NCI-H1694 (cell line): ENCODE data around the gene PCARE.

Experiments used
- DNase-seq: peaks from one replicate; lab custom pipeline; 2025; lab: John Stamatoyannopoulos, UW

The PCARE gene

DNA sequence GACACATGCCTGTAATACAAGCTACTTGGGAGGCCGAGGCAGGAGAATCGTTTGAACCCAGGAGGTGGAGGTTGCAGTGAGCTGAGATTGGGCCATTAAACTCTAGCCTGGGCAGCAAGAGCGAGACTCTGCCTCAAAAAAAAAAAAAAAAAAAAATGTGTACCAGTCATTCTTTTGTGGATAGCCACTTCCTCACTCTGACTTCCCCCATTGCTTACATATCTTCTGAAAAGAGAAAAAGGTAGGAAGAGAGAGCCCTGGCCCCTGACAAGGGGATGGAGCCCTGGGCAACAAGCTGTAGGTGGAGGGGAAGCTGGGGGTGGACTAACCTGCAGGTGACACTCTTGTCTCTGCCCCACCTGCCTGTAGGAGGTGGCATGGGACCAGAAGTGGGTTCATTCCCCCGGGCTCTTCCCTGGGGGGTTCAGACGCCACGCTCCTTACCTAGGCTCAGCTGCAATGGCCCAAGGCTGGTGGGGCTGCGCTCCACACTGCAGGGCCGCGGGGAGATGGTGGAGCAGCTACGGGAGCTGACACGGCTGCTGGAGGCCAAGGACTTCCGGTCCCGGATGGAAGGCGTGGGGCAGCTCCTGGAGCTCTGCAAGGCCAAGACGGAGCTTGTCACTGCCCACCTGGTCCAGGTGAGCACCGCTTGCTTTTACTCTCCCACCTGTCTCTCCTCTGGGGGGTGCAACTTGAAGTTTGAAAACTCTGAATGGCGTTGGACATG, 39.1 kb downstream of the PCARE start:
- DNase-seq: no peak

DNA sequence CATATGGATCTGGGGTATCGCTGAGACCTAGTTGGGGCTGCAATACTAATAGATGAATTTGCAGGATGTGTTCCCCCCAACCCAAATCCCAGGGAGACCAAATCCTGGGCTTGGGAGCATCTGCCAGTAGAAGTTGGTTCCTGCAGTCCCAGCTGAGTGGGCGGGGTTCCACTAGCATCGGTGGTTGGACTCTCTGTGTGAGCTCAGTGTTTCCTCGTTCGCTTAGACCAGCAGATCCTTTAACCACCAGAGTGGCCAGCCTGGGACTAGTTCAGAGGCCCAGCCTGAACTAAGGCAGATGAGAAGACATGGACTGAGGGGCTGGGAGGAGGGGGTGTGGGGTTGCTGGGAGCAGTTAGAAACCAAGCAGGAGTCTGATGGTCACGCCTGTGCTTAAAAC, 40.7 kb downstream of the PCARE start:
- DNase-seq: no peak

DNA sequence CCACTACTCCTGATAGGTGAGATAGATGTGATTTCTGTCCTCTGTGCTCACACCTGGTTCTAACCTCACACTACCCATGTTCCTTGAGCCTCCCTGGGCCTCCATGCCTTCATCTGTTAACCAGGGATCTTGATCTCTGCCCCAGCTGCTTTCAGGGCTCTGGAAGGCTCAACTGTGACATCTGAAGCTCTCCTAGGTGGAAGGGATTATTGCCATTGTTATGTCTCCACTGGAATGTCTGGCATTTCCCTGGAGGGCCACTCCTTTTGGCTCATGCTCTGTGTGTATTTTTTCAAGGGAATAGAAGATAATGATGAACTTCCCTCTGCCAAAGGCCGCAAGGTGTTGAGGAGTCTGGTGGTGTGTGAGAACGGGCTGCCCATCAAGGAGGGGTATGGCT, 41.2 kb downstream of the PCARE start:
- DNase-seq: no peak

DNA sequence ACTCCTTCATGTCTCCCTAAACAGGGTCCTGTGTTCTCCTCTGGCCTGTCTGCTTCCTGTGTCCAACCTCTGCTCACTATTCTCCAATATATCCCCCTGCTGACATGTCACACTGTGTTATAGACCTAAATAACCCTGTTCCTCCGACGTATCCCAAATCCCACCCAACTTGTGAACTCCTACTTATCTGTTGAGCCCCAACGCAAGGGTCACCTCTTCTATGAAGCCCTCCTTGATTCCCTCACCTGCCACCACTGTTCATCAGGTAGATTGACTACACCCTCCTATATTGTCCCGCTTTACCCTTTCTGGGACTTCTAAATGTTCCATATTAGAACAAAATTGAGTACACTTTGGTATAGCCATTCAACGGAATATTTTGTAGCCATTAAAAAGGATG, 42.1 kb downstream of the PCARE start:
- DNase-seq: no peak

DNA sequence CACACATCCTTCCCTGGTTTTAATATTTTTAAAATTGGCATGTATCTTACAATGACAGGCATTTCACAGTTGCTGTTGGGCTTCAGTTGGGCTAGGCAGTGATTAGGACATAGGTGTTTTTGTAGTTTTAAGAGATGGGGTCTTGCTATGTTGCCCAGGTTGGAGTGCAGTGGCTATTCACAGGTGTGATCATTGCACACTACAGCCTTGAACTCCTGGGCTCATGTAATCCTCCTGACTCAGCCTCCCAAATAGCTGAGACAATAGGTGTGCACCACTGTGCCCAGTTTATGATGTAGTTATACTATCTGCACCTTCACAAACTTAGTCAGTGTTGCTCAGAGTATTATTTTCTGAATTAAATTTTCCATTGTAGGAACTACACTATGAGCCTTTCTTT, 43.3 kb downstream of the PCARE start:
- no peak for DNase-seq

DNA sequence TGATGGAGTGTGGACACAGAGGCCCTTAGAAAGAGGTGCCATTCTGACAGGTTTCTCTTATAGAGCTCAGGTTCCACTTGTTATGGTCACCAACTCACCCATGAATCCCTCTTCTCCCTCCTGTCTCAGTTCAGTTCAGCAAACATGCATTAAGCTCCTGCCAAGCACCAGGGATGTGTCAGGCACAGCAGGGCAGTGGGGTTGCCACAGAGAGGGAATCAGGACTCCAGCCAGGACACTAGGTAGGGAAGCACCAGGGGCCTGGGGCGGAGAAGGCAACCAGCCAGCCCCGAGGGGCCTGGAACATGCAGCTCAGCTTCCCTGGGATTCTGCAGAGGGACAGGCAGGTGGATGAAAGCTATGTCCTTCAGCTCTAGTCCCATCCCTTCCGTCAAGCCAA, 48.6 kb downstream of the PCARE start:
- DNase-seq: no peak

DNA sequence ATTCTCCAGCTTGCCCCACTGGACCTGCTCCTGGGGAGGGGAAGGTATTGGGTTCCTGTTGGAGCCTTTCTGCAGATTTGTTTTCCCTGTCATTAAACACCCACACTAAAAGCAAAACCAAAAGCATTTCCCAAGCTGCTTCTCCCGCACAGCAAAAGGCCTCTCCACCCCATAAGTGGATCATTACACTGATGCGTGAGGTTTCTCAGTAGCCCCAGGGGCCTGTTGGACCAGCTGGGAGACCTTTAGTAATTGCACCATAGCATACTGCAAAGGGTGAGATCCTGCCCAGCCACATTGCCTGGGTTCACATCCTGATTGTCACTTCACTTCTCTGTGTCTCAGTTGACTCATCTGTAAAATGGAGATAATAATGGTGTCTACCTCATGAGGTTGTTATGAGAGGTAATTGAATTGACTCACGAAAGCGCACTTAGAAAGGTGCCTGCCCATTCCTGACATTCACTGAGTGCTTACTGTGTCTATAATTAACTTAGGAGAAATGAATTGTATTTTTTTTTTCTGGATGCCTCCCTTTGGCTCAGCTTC, 49.4 kb downstream of the PCARE start:
- no peak for DNase-seq

DNA sequence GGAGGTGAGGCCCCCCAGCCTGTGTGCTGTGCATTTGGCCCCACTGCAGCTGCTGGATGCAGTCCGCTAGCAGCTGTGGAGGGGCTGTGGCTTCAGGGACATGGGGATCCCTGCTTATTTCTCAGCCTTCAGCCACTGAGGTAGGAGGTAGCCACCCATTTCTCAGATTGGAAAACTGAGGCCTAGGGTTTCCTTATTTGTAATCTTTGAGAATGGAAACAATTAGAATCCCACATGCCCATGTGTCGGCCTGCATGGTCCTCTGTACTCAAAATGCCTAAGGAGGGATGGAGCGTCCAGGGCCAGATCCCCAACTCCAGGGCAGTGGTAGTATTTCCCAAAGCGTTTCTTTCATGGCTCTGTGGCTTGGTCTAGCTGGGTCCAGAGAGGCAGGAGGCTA, 51.1 kb downstream of the PCARE start:
- DNase-seq: no peak

DNA sequence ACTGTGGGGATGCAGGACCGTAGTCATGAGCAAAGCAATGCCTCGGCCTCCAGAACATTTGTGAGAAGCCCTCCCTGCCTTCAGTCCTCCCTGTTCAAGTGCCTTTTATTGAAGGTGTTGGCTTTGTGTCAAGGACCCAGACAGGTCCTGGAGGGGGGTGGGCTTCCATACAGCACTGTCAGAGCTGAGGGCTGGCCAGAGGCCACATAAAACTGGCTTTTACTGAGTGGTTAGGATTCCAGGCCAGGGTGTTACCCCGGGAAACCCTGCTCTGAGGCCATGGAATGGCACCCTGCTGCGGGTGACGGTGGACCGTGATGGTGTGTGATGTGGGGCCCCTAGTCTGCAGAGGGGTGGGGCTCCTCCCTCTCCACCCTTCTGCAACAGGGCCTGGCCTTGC, 51.6 kb downstream of the PCARE start:
- no peak for DNase-seq

DNA sequence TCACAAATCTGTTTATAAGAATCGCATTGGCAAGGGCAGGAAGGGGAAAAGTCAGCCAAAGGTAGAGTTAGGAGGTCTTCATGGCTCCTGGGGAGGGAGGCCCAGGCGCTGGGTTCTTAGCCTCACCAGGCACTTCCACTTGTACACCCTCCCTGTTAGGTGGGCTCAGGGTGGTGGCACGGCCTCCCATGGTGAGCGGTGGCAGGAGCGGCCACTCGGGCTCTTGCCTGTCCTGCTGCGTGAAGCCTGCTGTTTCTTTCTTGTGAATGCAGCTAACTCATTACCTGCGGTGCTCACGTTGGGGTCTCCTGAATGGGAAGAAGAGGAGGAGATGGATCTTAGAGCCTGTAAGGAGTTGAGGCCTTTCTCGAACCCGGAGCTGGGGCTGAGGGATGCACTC, 52.4 kb downstream of the PCARE start:
- no peak for DNase-seq

DNA sequence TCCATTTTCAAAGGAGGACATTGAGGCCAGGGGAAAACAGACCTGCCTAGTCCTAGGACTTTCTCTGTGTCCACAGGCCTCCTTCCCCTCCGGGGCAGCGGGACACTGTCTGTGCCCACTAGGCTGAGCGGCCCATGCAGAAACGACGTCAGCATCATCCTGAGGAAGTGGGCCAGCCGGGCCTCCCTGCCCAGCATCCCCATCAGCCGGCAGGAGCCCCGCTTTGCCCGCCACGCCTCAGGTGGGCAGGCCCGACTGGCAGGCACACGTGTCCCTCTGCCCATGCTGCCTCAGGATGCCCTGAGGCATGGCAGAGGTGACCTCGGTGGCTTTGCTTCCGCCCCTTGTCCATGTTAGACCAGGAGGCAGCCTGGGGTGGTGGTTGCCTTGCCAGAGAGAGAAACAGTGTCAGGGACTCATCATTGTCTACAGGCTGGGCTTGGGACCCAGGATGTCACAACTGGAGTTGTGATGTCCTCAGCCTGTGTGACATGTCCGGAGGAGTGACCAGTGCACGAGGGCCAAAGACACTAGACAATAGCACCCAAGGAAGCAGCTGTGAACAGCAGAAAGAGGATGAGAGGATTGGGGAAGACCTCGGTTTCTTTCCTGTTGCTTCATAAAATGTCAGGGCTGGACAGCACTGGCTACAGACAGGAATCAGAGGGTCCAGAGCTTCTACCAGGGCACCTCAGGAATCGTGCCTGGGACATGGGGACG, 56.4 kb downstream of the PCARE start:
- no peak for DNase-seq

DNA sequence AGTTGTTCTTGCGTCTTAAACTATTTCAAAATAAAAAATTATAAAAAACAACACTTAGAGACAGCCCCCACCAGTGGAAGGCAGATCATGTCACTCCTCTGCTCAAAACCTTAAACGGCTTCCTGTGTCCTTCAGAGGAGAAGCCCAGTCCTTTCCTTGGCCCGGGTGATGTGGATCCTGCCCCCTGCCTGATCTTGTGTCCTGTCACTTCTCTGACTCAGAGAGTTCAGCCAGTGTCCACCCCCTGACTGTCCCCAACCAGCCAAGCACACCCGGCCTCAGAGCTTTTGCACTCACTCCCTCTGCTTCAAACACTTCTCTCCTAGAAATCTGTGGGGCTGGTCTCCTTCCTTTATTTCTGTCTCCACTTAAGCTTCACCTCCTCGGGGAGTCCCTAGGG, 57.8 kb downstream of the PCARE start:
- DNase-seq: no peak

DNA sequence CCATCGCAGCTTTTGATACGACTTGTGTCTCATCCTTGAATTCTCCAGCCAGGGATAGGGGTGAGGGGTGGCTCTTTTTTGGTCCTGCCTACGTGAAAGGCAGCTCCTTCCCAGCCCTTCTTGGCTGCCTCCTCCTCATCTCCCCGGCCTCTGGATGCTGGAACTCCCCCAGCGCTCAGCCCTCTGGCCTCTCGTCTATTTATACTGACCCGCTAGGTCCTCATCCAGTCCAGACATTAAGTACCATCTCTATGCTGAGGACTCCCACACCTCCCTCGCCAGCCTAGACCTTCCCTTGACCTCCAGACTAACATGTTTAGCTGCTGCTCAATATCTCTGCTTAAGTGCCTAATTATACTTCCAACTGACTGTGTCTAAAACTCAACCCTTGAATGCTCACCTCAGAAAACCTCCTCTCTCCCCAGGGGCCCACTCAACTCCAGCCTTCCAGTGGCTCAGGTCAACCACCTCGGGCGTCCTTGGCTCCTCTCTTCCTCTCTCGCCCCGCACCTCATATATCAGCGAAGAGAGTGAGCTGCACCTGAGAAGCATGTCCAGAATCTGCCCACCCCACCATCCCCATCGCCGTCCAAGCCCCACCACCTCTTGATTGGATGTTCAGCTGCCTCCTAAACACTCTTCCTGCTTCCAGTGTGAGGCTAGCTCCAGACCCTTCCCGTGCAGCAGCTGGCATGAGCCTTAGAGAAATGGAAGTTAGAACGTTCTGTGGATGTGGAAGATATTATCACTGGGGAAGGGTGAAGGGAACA, 58.4 kb downstream of the PCARE start:
- DNase-seq: no peak

DNA sequence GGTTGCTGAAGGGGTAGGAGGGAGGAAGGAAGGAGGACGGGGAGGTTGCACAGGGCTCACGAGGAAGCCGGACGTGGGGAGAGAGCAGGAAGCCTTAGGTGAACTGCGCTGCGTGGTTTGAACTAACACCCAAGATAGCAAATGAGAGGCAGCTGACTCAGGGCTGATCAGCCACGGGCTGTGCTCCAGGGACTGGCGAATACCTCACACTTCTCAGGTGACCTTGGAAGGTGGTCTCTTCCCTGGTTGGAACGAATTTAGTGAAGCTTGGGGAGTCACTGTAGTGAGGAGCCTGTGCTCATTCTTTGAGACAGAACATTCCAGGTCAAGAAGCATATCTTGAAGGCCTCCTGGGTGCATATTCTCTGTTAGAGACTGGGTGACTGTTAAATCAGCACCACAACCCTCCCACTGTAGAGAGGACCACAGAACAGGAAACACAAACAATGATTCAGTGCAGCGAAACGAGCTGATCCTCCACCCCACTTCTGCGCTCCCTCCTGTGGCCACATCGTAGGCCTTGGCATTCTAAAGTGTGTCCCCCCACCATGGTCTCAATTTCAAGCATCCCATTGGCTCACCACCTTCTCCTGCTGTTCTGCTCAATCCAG, 59.4 kb downstream of the PCARE start:
- no peak for DNase-seq

DNA sequence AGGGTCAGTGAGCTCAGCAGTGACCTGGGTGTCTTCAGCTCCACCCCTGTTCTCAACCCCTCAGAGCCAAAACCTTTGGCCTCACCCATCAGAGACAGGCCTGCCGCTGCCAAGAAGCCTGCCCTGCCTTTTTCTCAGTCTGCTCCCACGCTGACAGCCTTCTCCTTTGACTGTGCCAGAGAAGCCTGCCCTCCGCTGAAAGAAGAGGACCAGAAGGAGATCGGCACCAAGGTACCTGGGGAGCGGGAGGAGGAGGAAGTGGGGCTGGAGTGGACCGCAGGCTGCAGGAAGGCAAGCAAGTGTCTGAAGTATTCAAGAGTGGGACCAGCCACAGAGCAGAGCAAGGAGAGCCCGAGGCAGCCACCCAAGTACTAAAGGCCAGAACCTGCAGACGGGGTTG, 60.0 kb downstream of the PCARE start:
- no peak for DNase-seq

DNA sequence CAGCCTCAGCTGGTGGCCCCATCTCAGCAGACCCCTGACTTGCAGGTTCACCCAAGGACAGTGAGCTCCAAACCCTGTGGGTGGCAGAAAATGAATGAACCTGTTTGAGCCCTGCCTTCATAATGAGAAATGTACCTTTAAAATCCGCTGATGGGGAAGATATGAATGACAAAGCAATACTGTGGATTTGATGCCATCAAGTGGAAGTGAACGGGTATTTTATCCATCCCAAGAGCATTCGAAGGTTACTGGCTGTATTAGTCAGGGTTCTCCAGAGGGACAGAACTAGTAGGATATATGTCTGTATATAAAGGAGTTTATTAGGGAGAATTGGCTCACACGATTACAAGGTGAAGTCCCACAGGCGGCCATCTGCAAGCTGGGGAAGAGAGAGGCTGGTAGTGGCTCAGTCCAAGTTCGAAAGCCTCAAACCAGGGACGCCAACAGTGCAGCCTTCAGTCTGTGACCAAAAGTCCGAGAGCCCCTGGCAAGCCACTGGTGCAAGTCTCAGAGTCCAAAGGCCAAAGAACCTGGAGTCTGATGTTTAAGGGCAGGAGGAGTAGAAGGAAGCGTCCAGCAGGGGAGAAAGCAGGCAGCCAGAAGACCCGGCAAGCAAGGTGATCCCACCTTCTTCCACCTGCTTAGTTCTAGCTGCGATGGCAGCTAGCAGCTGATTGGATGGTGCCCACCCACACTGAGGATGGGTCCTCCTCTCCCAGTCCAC, 61.1 kb downstream of the PCARE start:
- no peak for DNase-seq

DNA sequence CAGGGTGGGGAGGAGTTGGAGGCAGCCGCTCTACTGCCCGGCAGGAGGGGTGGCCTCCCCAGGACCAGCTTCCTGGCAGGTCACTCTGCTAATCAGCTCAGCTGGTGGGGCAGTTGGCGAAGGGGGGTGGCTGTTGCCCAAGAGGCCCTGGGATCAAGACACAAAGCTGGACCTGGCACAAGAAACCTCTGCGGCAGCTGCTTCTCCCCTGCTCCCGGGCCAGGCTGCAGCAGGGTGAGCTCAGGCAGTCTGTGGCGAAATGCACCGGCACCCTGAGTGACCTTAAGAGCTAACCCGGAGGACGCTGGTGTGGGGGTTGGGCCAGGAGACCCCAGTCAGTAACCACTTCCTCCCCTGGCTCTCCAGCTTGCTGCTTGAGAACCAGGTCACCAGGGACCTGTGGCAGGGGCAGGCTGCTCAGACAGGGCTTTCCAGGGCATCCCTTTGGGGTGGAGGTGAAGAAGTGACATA, 62.1 kb downstream of the PCARE start:
- no peak for DNase-seq
